Esophagus muscularis mucosa (tissue), 3 donors: ENCODE data around the gene SYTL2.

Experiments
- POLR2A ChIP-seq: fragments of 450-650 bp; IDR thresholded peaks from one replicate; pipeline ENCODE4 v1.6.1; 2017; ENCODE audit warnings: antibody characterized with exemption, moderate library complexity, mild to moderate bottlenecking, low read depth
- TF ChIP-seq, protein P1 (sequence below), 3 experiments: fragments of 200-600 bp in 2 of 3; fragments of 450-650 bp in 1 of 3; sonication (generic) in 2 of 3; IDR thresholded peaks; one replicate each; pipeline ENCODE4 v1.5.1; 2017 to 2019; ENCODE audit warnings: antibody characterized with exemption in 3 of 3, mild to moderate bottlenecking in 2 of 3, moderate library complexity in 1 of 3

DNA sequence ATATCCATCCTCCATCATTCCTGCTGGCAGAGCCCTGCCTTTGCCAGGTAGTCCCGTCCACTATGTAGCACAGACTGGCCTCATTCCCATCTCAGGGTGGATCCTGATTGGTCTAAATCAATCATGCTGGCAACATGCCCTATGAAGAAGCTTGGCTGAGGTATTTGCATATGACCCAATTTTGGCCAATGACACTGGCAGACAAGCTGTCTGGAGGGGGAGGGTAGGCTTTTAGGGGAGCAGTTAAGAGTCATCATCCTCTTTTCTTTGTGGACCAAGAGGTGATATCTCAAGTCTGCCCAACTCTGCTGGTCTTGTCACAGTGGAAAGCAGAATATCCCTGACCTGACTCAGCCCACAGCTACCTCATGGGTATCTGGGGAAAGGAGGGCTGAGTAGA, 130.0 kb downstream of the SYTL2 start:
- TF ChIP-seq, protein P1, sequence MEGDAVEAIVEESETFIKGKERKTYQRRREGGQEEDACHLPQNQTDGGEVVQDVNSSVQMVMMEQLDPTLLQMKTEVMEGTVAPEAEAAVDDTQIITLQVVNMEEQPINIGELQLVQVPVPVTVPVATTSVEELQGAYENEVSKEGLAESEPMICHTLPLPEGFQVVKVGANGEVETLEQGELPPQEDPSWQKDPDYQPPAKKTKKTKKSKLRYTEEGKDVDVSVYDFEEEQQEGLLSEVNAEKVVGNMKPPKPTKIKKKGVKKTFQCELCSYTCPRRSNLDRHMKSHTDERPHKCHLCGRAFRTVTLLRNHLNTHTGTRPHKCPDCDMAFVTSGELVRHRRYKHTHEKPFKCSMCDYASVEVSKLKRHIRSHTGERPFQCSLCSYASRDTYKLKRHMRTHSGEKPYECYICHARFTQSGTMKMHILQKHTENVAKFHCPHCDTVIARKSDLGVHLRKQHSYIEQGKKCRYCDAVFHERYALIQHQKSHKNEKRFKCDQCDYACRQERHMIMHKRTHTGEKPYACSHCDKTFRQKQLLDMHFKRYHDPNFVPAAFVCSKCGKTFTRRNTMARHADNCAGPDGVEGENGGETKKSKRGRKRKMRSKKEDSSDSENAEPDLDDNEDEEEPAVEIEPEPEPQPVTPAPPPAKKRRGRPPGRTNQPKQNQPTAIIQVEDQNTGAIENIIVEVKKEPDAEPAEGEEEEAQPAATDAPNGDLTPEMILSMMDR (IDR thresholded peaks at IDR 0.05): no peak
- TF ChIP-seq POLR2A: no peak
